Thoracic aorta (tissue), 2 donors: ENCODE results near the gene ZNF266. TPM values are rescaled to one million over a fixed set of nuclear protein-coding genes. Genes with fewer than 3 reads are reported as not detected.

Source experiments
- ATAC-seq: fragments of 150-250 bp; one replicate; pipeline ENCODE4 v1.8.0; 2017; ENCODE audit warnings: low read depth; ENCODE audit not compliant: insufficient number of reproducible peaks, low FRiP score
- DNase-seq: peaks from one replicate; pipeline ENCODE4 v3.0.0-alpha.2; 2020; ENCODE audit warnings: low spot score
- H3K27ac ChIP-seq, 2 donors: fragments of 200-600 bp; sonication (generic); 1 replicate in 1 of 2; 2 replicates in 1 of 2; pipeline ENCODE4 v1.5.1; 2016; ENCODE audit warnings: mild to moderate bottlenecking in 2 of 2, moderate library complexity in 2 of 2
- H3K27me3 ChIP-seq: fragments of 200-600 bp; sonication (generic); replicated peaks from 2 replicates; pipeline ENCODE4 v1.6.0; 2016; ENCODE audit warnings: mild to moderate bottlenecking; ENCODE audit not compliant: insufficient read depth
- H3K36me3 ChIP-seq: fragments of 200-600 bp; sonication (generic); one replicate; pipeline ENCODE4 v1.5.1; 2016
- H3K4me1 ChIP-seq, 2 donors: fragments of 200-600 bp; sonication (generic); 1 replicate in 1 of 2; 2 replicates in 1 of 2; pipeline versions ENCODE4 v1.5.1 to v1.6.0; 2016; ENCODE audit warnings: low read depth in 2 of 2, mild to moderate bottlenecking in 1 of 2; ENCODE audit not compliant: control insufficient read depth in 1 of 2
- H3K4me3 ChIP-seq: fragments of 200-600 bp; sonication (generic); 2 replicates; pipeline ENCODE4 v1.5.1; 2016; ENCODE audit warnings: mild to moderate bottlenecking
- H3K9me3 ChIP-seq: fragments of 200-600 bp; sonication (generic); 2 replicates; pipeline ENCODE4 v1.5.1; 2016
- CTCF ChIP-seq: fragments of 200-600 bp; sonication (generic); IDR thresholded peaks from one replicate; pipeline ENCODE4 v1.5.1; 2019; ENCODE audit warnings: antibody characterized with exemption
- total RNA-seq, 2 donors: library from RNA; depleted of rRNA; stranded (reverse); fragments of >200 nt; gene quantifications; one replicate each; pipeline versions ENCODE4 v1.1.0 to v1.2.3, GENCODE V29; 2016

Gene ZNF266
- total RNA-seq, 2 donors from 2014 or later: 28.2 to 30.1 TPM

- ATAC-seq: no peak
- Histone ChIP-seq H3K27me3 (no peaks in the 10 kb centered on the region), H3K9me3 (peaks cover 62% of the 10 kb centered on the region), H3K27ac (no peak overlapping the region), H3K4me1 (no peaks in the 10 kb centered on the region), H3K36me3 (peaks cover 3% of the 10 kb centered on the region), H3K4me3 (no peak overlapping the region)
- no peak for DNase-seq
- no peak for TF ChIP-seq CTCF
Measured at GRCh38 chr19:9456018-9456689, 20.8 kb upstream of the ZNF266 start.

GRCh38 chr19:9453953-9454352 lies 18.6 kb upstream of the ZNF266 start:
- TF ChIP-seq CTCF: no peak
- Histone ChIP-seq H3K4me3 (no peak overlapping the region), H3K36me3 (peaks cover 3% of the 10 kb centered on the region), H3K9me3 (peaks cover 82% of the 10 kb centered on the region), H3K27me3 (no peaks in the 10 kb centered on the region), H3K27ac (no peak overlapping the region), H3K4me1 (no peaks in the 10 kb centered on the region)
- ATAC-seq (no peak), DNase-seq (no peak)

- no peak for TF ChIP-seq CTCF
- no peak for DNase-seq
- H3K9me3 ChIP-seq: peaks cover 59% of the 10 kb centered on the region
Measured at GRCh38 chr19:9445037-9445436, 9.7 kb upstream of the ZNF266 start.

GRCh38 chr19:9436358-9436757 lies 985 bp upstream of the ZNF266 start:
- no peaks in the 10 kb centered on the region for H3K36me3 ChIP-seq
- no peak for ATAC-seq
- peak overlapping the region; percentile 79 for H3K4me3 ChIP-seq
- no peak overlapping the region for H3K27ac ChIP-seq
- peaks cover 9 to 20% of the 10 kb centered on the region in 2 donors for H3K4me1 ChIP-seq
- no peaks in the 10 kb centered on the region for H3K9me3 ChIP-seq
- no peak for TF ChIP-seq CTCF
- no peak for DNase-seq
- no peaks in the 10 kb centered on the region for H3K27me3 ChIP-seq

More at GRCh38 chr19:9445037-9445436, 9.7 kb upstream of the ZNF266 start:
- Histone ChIP-seq H3K36me3 (no peaks in the 10 kb centered on the region), H3K4me1 (no peaks in the 10 kb centered on the region), H3K27ac (no peak overlapping the region), H3K27me3 (no peaks in the 10 kb centered on the region), H3K4me3 (no peak overlapping the region)
- ATAC-seq: no peak

GRCh38 chr19:9431475-9431874 lies 3.9 kb downstream of the ZNF266 start:
- no peak for ATAC-seq
- no peaks in the 10 kb centered on the region for H3K9me3 ChIP-seq
- no peak for TF ChIP-seq CTCF
- H3K4me1 ChIP-seq: peaks cover 9 to 20% of the 10 kb centered on the region in 2 donors
- no peak for DNase-seq
- no peaks in the 10 kb centered on the region for H3K27me3 ChIP-seq
- H3K4me3 ChIP-seq: no peak overlapping the region
- H3K27ac ChIP-seq: no peak overlapping the region
- H3K36me3 ChIP-seq: peaks cover 21% of the 10 kb centered on the region
